OCI-M2 (cell line): ENCODE data around the gene CARMIL3.
A peak's percentile ranks its signal among the peaks of the same experiment; 100 is the strongest.

Source experiments
- DNase-seq: peaks from one replicate; lab custom pipeline; 2025; ENCODE audit not compliant: unreplicated experiment; lab: John Stamatoyannopoulos, UW

CARMIL3 gene

GRCh38 chr14:24113801-24114531 is 62.2 kb downstream of the CARMIL3 start:
- peak; percentile 85 for DNase-seq

GRCh38 chr14:24114532-24115421 is 63.0 kb downstream of the CARMIL3 start, which contains the start of the genes DCAF11 and NRL:
TSS of gene DCAF11 (plus strand) at chr14:24114777. CDS start at chr14:24115595, 818 bp downstream.
TSS of gene NRL (minus strand) at chr14:24114949. CDS start at chr14:24082848, 32,101 bp downstream.
- peak; percentile 96 for DNase-seq

- no peak for DNase-seq
Observed at GRCh38 chr14:24115422-24116127, 63.8 kb downstream of the CARMIL3 start.

- no peak for DNase-seq
Observed at GRCh38 chr14:24116128-24116814, 64.5 kb downstream of the CARMIL3 start.

GRCh38 chr14:24117179-24117578 is 65.4 kb downstream of the CARMIL3 start:
- DNase-seq: no peak
